Measurements from ENCODE around the gene CLCN3.

GRCh38 chr4:169744601-169745000 lies 124.2 kb downstream of the CLCN3 start:
- TF ChIP-seq CTCF (IDR thresholded peaks at IDR 0.05; ENCODE audit: low read length) (no peak), EZH2 (optimal IDR thresholded peaks at IDR 0.05; ENCODE audit: low read depth, low read length) (no peak)
